ENCODE results near the gene DPY19L2.
"Not testable (repeated sequence)": the region's sequence is repeated elsewhere in the genome, so short reads cannot be mapped to it uniquely, and the experiment has no call there.

Gene DPY19L2

GRCh38 chr12:63668028-63668799, at the start of gene DPY19L2:
DPY19L2 (minus strand) TSS chr12:63668493; CDS start chr12:63668393, 100 bp downstream.
- peak; percentile 53 for DNase-seq (ENCODE audit: low read depth)

GRCh38 chr12:63716891-63717290, 48.6 kb upstream of the DPY19L2 start:
- DNase-seq (ENCODE audit: low read depth) = not testable (repeated sequence)

- not testable (repeated sequence) for DNase-seq (ENCODE audit: low read depth)
These were observed 46.9 kb upstream of the DPY19L2 start for GRCh38 chr12:63715107-63715625.

- DNase-seq (ENCODE audit: low read depth) = not testable (repeated sequence)
These were observed 46.1 kb upstream of the DPY19L2 start for GRCh38 chr12:63714409-63714808.

- not testable (repeated sequence) for DNase-seq (ENCODE audit: low read depth)
These were observed 45.4 kb upstream of the DPY19L2 start for GRCh38 chr12:63713681-63714075.

- not testable (repeated sequence) for DNase-seq (ENCODE audit: low read depth)
These were observed 44.8 kb upstream of the DPY19L2 start for GRCh38 chr12:63712979-63713680.

- not testable (repeated sequence) for DNase-seq (ENCODE audit: low read depth)
These were observed 44.2 kb upstream of the DPY19L2 start for GRCh38 chr12:63712376-63712974.

- peak; percentile 19 for DNase-seq (ENCODE audit: low read depth)
These were observed 43.0 kb upstream of the DPY19L2 start for GRCh38 chr12:63711339-63711738.

GRCh38 chr12:63706336-63706735, 38.0 kb upstream of the DPY19L2 start:
- DNase-seq (ENCODE audit: low read depth) = no peak

GRCh38 chr12:63699678-63700382, 31.5 kb upstream of the DPY19L2 start:
- DNase-seq (ENCODE audit: low read depth) = not testable (repeated sequence)

GRCh38 chr12:63699011-63699410, 30.7 kb upstream of the DPY19L2 start:
- not testable (repeated sequence) for DNase-seq (ENCODE audit: low read depth)

- DNase-seq (ENCODE audit: low read depth) = not testable (repeated sequence)
These were observed 22.5 kb upstream of the DPY19L2 start for GRCh38 chr12:63690837-63691236.

GRCh38 chr12:63689141-63689540, 20.8 kb upstream of the DPY19L2 start:
- not testable (repeated sequence) for DNase-seq (ENCODE audit: low read depth)

GRCh38 chr12:63686623-63687022, 18.3 kb upstream of the DPY19L2 start:
- DNase-seq (ENCODE audit: low read depth) = not testable (repeated sequence)

- DNase-seq (ENCODE audit: low read depth) = not testable (repeated sequence)
These were observed 17.5 kb upstream of the DPY19L2 start for GRCh38 chr12:63685789-63686188.

- DNase-seq (ENCODE audit: low read depth) = not testable (repeated sequence)
These were observed 14.3 kb upstream of the DPY19L2 start for GRCh38 chr12:63682617-63683016.

- DNase-seq (ENCODE audit: low read depth) = not testable (repeated sequence)
These were observed 12.5 kb upstream of the DPY19L2 start for GRCh38 chr12:63680758-63681157.

- DNase-seq (ENCODE audit: low read depth) = not testable (repeated sequence)
These were observed 4.3 kb upstream of the DPY19L2 start for GRCh38 chr12:63672550-63672949.

- not testable (repeated sequence) for DNase-seq (ENCODE audit: low read depth)
These were observed 1.6 kb upstream of the DPY19L2 start for GRCh38 chr12:63669936-63670335.

GRCh38 chr12:63669427-63669826, 1.1 kb upstream of the DPY19L2 start:
- not testable (repeated sequence) for DNase-seq (ENCODE audit: low read depth)

- not testable (repeated sequence) for DNase-seq (ENCODE audit: low read depth)
These were observed 590 bp upstream of the DPY19L2 start for GRCh38 chr12:63668800-63669365.
